Measurements from ENCODE around the gene PDCD10.

DNA sequence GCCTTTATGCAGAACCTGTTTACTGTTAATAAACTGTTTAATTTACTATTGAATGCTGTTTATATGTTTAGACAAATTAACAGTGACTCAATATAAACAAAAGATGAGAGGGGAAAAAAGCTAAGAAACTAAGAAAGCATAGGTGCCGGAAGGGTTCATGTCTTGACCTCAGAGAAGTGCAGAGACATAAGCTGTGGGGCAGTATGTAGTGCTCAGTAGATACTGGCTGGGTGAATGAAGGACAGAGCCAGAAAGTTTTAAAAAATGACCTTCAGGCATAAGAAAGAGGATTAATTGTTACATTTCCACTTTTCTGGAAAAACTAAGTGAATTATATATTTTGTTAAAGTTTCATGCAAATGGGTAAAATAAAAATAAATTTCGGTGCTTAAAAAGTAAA is 15.0 kb upstream of the PDCD10 start:
- TF ChIP-seq GATA2 (IDR thresholded peaks at IDR 0.05; ENCODE audit: low read depth, low read length) (no peak), GATA3 (IDR thresholded peaks at IDR 0.05; ENCODE audit: low read depth, low read length) (no peak)

Measured in SH-SY5Y (cell line).